SU-DHL-6 (cell line): ENCODE data around the gene TM4SF1.

Experiments
- H2AFZ ChIP-seq: fragments of 200-600 bp; sonication (generic); 2 replicates; pipeline ENCODE4 v1.6.1; 2014; ENCODE audit warnings: low read depth, mild to moderate bottlenecking, moderate library complexity, mixed read lengths, antibody characterized with exemption, low read length; ENCODE audit not compliant: severe bottlenecking
- H3F3A ChIP-seq: fragments of 200-600 bp; shearing (Covaris generic); 2 replicates; pipeline ENCODE4 v1.6.0; 2016; ENCODE audit warnings: antibody characterized with exemption, mild to moderate bottlenecking; ENCODE audit not compliant: insufficient read depth
- H3K27ac ChIP-seq: fragments of 200-600 bp; sonication (generic); 2 replicates; pipeline ENCODE4 v1.5.1; 2016; ENCODE audit warnings: low read depth, mild to moderate bottlenecking, low read length, moderate library complexity, mixed read lengths
- H3K27me3 ChIP-seq: fragments of 200-600 bp; sonication (generic), shearing (Covaris generic); 2 replicates; pipeline ENCODE4 v1.6.0; 2014; ENCODE audit warnings: mild to moderate bottlenecking, low read length
- H3K36me3 ChIP-seq: fragments of 200-600 bp; sonication (generic); 2 replicates; pipeline ENCODE4 v1.6.1; 2014; ENCODE audit warnings: mild to moderate bottlenecking, low read length, mixed read lengths
- H3K4me2 ChIP-seq: fragments of 300-600, 200-600 bp; shearing (Covaris generic), sonication (generic); 2 replicates; pipeline ENCODE4 v1.6.0; 2014; ENCODE audit warnings: low read length, low read depth, mild to moderate bottlenecking; ENCODE audit not compliant: poor library complexity, severe bottlenecking
- H3K4me3 ChIP-seq: fragments of 200-600 bp; sonication (generic); 2 replicates; pipeline ENCODE4 v1.5.1; 2014; ENCODE audit warnings: antibody characterized with exemption, low read length, mild to moderate bottlenecking, mixed read lengths; ENCODE audit not compliant: insufficient read depth, poor library complexity, severe bottlenecking
- H3K79me2 ChIP-seq: fragments of 200-600 bp; sonication (generic); 2 replicates; pipeline ENCODE4 v1.6.1; 2014; ENCODE audit warnings: mild to moderate bottlenecking, low read length, moderate library complexity; ENCODE audit not compliant: insufficient read depth
- H3K9ac ChIP-seq: fragments of 200-600 bp; sonication (generic); 2 replicates; pipeline ENCODE4 v1.7.0; 2014; ENCODE audit warnings: mild to moderate bottlenecking, low read length
- H3K9me2 ChIP-seq: fragments of 200-600 bp; sonication (generic); replicated peaks from 2 replicates; pipeline ENCODE4 v1.6.1; 2014; ENCODE audit warnings: low read length; ENCODE audit not compliant: insufficient read depth
- H3K9me3 ChIP-seq: fragments of 200-600 bp; sonication (generic); 2 replicates; pipeline ENCODE4 v1.6.1; 2014; ENCODE audit warnings: low read length, mixed read lengths; ENCODE audit not compliant: insufficient read depth
- H4K20me1 ChIP-seq: fragments of 200-600 bp; sonication (generic); 2 replicates; pipeline ENCODE4 v1.6.1; 2014; ENCODE audit warnings: low read depth, mild to moderate bottlenecking, antibody characterized with exemption, low read length, moderate library complexity, mixed read lengths
- CTCF ChIP-seq: fragments of 200-600 bp; sonication (generic); IDR thresholded peaks from one replicate; pipeline ENCODE4 v1.5.1; 2017; ENCODE audit warnings: antibody characterized with exemption, mild to moderate bottlenecking, low read length, moderate library complexity; ENCODE audit not compliant: insufficient read depth, poor library complexity, severe bottlenecking
- EZH2phosphoT487 ChIP-seq: fragments of 200-600 bp; sonication (generic), shearing (Covaris generic); conservative IDR thresholded peaks from 2 replicates; pipeline ENCODE4 v1.6.1; 2018; ENCODE audit warnings: mild to moderate bottlenecking, antibody characterized with exemption, low read length, moderate library complexity, mixed read lengths

The TM4SF1 gene

GRCh38 chr3:149376718-149377407 lies 586 bp downstream of the TM4SF1 start:
- H3F3A ChIP-seq, result no peaks in the 10 kb centered on the region

GRCh38 chr3:149375501-149376196 lies 1.8 kb downstream of the TM4SF1 start:
- H3K4me3 ChIP-seq, result no peak overlapping the region
- no peaks in the 10 kb centered on the region for H3F3A ChIP-seq
- TF ChIP-seq CTCF (no peak), EZH2phosphoT487 (no peak)
- H3K27me3 ChIP-seq, result no peaks in the 10 kb centered on the region
- H3K9me2 ChIP-seq, result no peaks in the 10 kb centered on the region
- H3K4me2 ChIP-seq, result no peak overlapping the region
- H3K9me3 ChIP-seq, result no peaks in the 10 kb centered on the region
- H3K36me3 ChIP-seq, result no peaks in the 10 kb centered on the region
- no peak overlapping the region for H3K27ac ChIP-seq
- H2AFZ ChIP-seq, result no peak overlapping the region
- no peak overlapping the region for H3K9ac ChIP-seq
- H3K79me2 ChIP-seq, result no peaks in the 10 kb centered on the region
- no peaks in the 10 kb centered on the region for H4K20me1 ChIP-seq

More at GRCh38 chr3:149376718-149377407, 586 bp downstream of the TM4SF1 start:
- Histone ChIP-seq H3K9me3 (no peaks in the 10 kb centered on the region), H3K4me2 (no peak overlapping the region), H3K36me3 (no peaks in the 10 kb centered on the region), H3K79me2 (no peaks in the 10 kb centered on the region), H2AFZ (no peak overlapping the region), H3K27me3 (no peaks in the 10 kb centered on the region), H3K9ac (no peak overlapping the region), H3K9me2 (no peaks in the 10 kb centered on the region), H4K20me1 (no peaks in the 10 kb centered on the region), H3K27ac (no peak overlapping the region), H3K4me3 (no peak overlapping the region)
- TF ChIP-seq CTCF (no peak), EZH2phosphoT487 (no peak)

- Histone ChIP-seq H3K79me2 (no peaks in the 10 kb centered on the region), H2AFZ (no peak overlapping the region), H3F3A (no peaks in the 10 kb centered on the region), H3K9me3 (no peaks in the 10 kb centered on the region), H4K20me1 (no peaks in the 10 kb centered on the region), H3K9ac (no peak overlapping the region), H3K36me3 (no peaks in the 10 kb centered on the region), H3K4me2 (no peak overlapping the region), H3K9me2 (no peaks in the 10 kb centered on the region), H3K27me3 (no peaks in the 10 kb centered on the region), H3K4me3 (no peak overlapping the region), H3K27ac (no peak overlapping the region)
- TF ChIP-seq CTCF, result no peak
- TF ChIP-seq EZH2phosphoT487, result no peak
These were observed 2.5 kb downstream of the TM4SF1 start for GRCh38 chr3:149374793-149375500.
